GM18499 (cell line): ENCODE data around the gene FAM43B.

ENCODE experiments used
- ATAC-seq: cut with Tn5 transposase; IDR thresholded peaks from one replicate; pipeline ENCODE4 v1.9.1; 2021; ENCODE audit warnings: moderate number of reproducible peaks; ENCODE audit not compliant: insufficient read depth, unreplicated experiment

Gene FAM43B

GRCh38 chr1:20589331-20590278 is 37.2 kb downstream of the FAM43B start:
- no peak for ATAC-seq

- no peak for ATAC-seq
These were observed 38.0 kb downstream of the FAM43B start for GRCh38 chr1:20590306-20590777.

GRCh38 chr1:20593756-20594155 is 41.4 kb downstream of the FAM43B start:
- no peak for ATAC-seq

GRCh38 chr1:20594746-20595145 is 42.4 kb downstream of the FAM43B start:
- ATAC-seq = no peak

- no peak for ATAC-seq
These were observed 43.7 kb downstream of the FAM43B start for GRCh38 chr1:20596106-20596505.

GRCh38 chr1:20597650-20598049 is 45.3 kb downstream of the FAM43B start:
- ATAC-seq = no peak

GRCh38 chr1:20600156-20600555 is 47.8 kb downstream of the FAM43B start:
- no peak for ATAC-seq

GRCh38 chr1:20601129-20601825 is 48.9 kb downstream of the FAM43B start:
- ATAC-seq = no peak

- ATAC-seq = no peak
These were observed 50.6 kb downstream of the FAM43B start for GRCh38 chr1:20602851-20603450.

GRCh38 chr1:20603504-20604464 is 51.4 kb downstream of the FAM43B start:
- ATAC-seq = no peak
